HepG2 (cell line): ENCODE measurements around the gene XRCC2. TPM values are rescaled to one million over a fixed set of nuclear protein-coding genes. Genes with fewer than 3 reads are reported as not detected.

ENCODE experiments used
- AKNA ChIP-seq: sonication (generic); formaldehyde crosslinking; IDR thresholded peaks from 2 replicates; pipeline ENCODE4 v1.4.0; 2020; ENCODE audit warnings: missing genetic modification reagents, borderline replicate concordance
- CENPX ChIP-seq: sonication (generic); formaldehyde crosslinking; IDR thresholded peaks from 2 replicates; pipeline ENCODE4 v1.9.0; 2021; ENCODE audit warnings: mild to moderate bottlenecking, missing genetic modification reagents, moderate library complexity
- DRAP1 ChIP-seq: IDR thresholded peaks from 2 replicates; pipeline ENCODE4 v1.6.1; 2016; ENCODE audit warnings: missing genetic modification reagents, missing compliant biosample characterization
- FOXK2 ChIP-seq: fragments of 450-650 bp; IDR thresholded peaks from 2 replicates; pipeline ENCODE4 v1.6.1; 2016
- HMGXB3 ChIP-seq: sonication (generic); formaldehyde crosslinking; IDR thresholded peaks from 2 replicates; pipeline ENCODE4 v1.4.0; 2020; ENCODE audit warnings: missing genetic modification reagents, borderline replicate concordance
- LBX2 ChIP-seq: sonication (generic); formaldehyde crosslinking; IDR thresholded peaks from 2 replicates; pipeline ENCODE4 v1.5.0; 2020; ENCODE audit warnings: missing genetic modification reagents, mild to moderate bottlenecking, borderline replicate concordance
- MEIS2 ChIP-seq: sonication (generic); formaldehyde crosslinking; IDR thresholded peaks from 2 replicates; pipeline ENCODE4 v1.9.0; 2021; ENCODE audit warnings: mild to moderate bottlenecking, missing genetic modification reagents
- SKI ChIP-seq: fragments of 450-650 bp; IDR thresholded peaks from one replicate; pipeline ENCODE4 v1.6.1; 2018; ENCODE audit warnings: mild to moderate bottlenecking; ENCODE audit not compliant: partially characterized antibody
- SNAPC5 ChIP-seq: sonication (generic); formaldehyde crosslinking; IDR thresholded peaks from 2 replicates; pipeline ENCODE4 v1.8.1; 2023; ENCODE audit warnings: mild to moderate bottlenecking, missing genetic modification reagents, borderline replicate concordance
- ZFY ChIP-seq: sonication (generic); formaldehyde crosslinking; IDR thresholded peaks from 2 replicates; pipeline ENCODE4 v1.4.0; 2020; ENCODE audit warnings: missing genetic modification reagents
- ZNF121 ChIP-seq: sonication (generic); formaldehyde crosslinking; IDR thresholded peaks from 2 replicates; pipeline ENCODE4 v1.5.0; 2020; ENCODE audit warnings: mild to moderate bottlenecking, missing genetic modification reagents
- ZNF513 ChIP-seq: sonication (generic); formaldehyde crosslinking; conservative IDR thresholded peaks from 2 replicates; pipeline ENCODE4 v1.5.0; 2020; ENCODE audit warnings: missing genetic modification reagents
- ZNF652 ChIP-seq: IDR thresholded peaks from 2 replicates; pipeline ENCODE4 v1.6.1; 2016; ENCODE audit warnings: low read depth, borderline replicate concordance
- polyA plus RNA-seq, 8 experiments: library from polyadenylated mRNA; depleted of rRNA in 3 of 8; stranded (reverse) in 7 of 8; unstranded in 1 of 8; fragments of >200 nt; fragmentation: Illumina TruSeq in 4 of 8; extraction: Trizol in 4 of 8; gene quantifications; 2 replicates each; pipeline versions ENCODE4 v1.2.1 to v1.2.3, GENCODE V29; 2011 to 2016; ENCODE audit warnings: low read depth in 4 of 8, missing spikeins in 1 of 8, mixed read lengths in 1 of 8; ENCODE audit not compliant: insufficient read depth in 1 of 8
- total RNA-seq, 5 experiments: library from RNA; depleted of rRNA; stranded (reverse); fragments of >200 nt; fragmentation: Illumina TruSeq; extraction: Trizol; gene quantifications; 2 replicates each; pipeline ENCODE4 v1.2.3, GENCODE V29; 2016; ENCODE audit warnings: low read depth in 1 of 5

XRCC2 gene
- total and polyA plus RNA-seq, 2 of the 13 experiments (the other 11 are each of a cell fraction or from before 2014, with no cell fraction given), result 3.8 to 14.5 TPM

- TF ChIP-seq LBX2 (CRISPR knock-in tag), result no peak
- no peak for TF ChIP-seq ZNF121
- no peak for TF ChIP-seq HMGXB3 (CRISPR knock-in tag)
- TF ChIP-seq SKI, result no peak
- TF ChIP-seq CENPX (CRISPR knock-in tag), result no peak
- TF ChIP-seq MEIS2 (CRISPR knock-in tag), result no peak; the same call in 1 of the 2 replicates
- no peak for TF ChIP-seq SNAPC5 (CRISPR knock-in tag)
- TF ChIP-seq AKNA (CRISPR knock-in tag), result no peak
- no peak for TF ChIP-seq FOXK2
- TF ChIP-seq ZNF652, result 0 out of 2 replicates have a peak, but pooled peaks have one; percentile 21
- 0 out of 2 replicates have a peak, but pooled peaks have one; percentile 69 for TF ChIP-seq ZNF513 (CRISPR knock-in tag)
- TF ChIP-seq DRAP1, result peak; percentile 47; the same call in 1 of the 2 replicates
- TF ChIP-seq ZFY (CRISPR knock-in tag), result peak; percentile 95
Observed at GRCh38 chr7:152675759-152676636, at the start of gene XRCC2 (continued).
